ENCODE measurements around the gene POC1B.

POC1B gene

DNA sequence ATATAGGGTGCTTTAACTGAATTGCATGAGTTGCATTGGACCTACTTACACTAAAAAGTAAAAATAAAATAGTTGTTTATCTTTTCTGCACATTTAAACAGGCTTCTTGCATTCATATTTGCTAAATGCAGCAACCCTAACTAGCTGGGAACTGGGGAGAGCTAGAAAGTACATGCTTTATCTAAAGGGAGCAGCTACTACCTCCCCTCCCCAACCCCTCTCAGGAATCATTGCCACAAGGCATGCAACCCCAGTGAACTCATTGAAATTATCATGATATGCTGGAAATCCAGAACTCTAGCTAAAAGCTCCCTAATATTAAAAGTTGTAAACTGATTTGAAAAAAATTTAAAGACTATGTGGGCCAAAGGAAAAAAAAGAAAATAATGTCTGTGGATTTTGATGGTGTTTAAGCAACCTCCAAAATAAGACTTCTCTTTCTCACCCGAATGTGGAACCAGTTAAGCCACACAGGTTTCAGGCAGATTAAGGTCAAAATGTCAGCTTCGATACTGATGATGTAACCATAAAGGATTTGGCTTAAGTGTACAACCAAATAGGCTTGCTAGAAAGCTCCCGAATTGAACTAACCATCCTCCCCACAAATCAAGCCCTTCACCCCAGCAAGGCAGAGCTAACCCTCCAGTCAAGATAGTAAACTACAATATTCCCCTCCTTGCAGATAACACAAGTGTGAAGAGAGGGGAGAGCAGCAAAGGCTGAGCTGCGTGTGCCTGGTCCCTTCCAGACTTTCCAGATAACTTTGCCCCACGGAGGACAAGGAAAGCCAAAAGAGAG, 13.8 kb upstream of the POC1B start:
- DNase-seq (ENCODE audit: low read depth), result no peak

DNA sequence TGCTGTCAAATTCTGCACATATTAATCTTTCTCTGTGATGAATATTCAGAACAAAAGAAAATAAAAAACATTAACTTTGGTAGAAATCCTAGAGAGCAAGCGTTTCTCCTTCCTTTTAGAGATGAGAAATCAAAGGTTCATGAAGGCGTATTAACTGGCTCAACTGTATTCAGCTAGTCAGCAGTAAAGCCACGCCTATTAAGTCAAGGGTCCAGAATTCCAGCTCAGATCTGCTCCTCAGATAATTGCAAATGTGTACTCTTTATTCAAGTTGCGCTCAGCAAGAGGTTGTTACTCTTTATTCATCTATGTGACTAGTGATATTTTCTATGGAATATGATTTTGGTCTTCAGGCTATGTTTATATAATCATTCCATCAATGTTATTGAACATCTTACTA, 13.1 kb upstream of the POC1B start:
- no peak for DNase-seq (ENCODE audit: low read depth)

DNA sequence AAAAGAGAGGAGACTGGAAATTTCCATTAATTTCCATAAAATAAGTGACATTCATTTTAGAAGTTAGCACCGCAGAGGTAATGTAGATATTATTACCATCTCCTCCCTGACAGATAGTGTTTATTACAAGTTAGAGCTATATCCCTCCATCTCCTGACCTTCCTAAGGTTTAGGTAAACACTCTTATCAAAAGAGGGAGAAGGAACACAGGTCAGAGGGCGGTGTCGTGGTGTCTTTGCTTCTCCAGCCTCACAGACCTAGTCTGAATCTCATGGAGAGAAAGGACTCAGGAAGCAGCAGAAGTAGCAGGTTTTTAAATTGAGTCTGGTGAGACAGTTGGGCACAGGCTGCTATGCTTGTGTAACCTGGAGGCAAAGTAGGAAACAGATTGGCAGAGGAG, 11.5 kb upstream of the POC1B start:
- no peak for DNase-seq (ENCODE audit: low read depth)

DNA sequence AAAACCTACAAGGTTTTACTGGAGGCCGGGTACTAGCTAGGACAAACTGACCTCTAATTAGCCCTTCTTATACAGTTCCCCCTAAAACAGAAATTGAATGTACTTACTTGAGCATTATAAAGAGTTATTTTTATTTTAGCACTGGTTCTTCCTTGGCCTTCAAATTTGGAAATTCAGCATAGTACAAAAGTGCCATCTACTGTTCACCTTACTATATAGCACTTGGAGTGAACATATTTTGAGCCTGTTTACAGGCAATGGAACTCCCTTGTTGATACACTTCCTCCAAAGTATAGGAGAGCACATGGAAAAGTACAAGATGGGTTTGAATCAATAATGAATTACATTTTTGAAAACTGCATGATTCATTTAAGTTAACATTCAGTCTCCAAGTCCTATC, 3.9 kb upstream of the POC1B start:
- no peak for DNase-seq (ENCODE audit: low read depth)

DNA sequence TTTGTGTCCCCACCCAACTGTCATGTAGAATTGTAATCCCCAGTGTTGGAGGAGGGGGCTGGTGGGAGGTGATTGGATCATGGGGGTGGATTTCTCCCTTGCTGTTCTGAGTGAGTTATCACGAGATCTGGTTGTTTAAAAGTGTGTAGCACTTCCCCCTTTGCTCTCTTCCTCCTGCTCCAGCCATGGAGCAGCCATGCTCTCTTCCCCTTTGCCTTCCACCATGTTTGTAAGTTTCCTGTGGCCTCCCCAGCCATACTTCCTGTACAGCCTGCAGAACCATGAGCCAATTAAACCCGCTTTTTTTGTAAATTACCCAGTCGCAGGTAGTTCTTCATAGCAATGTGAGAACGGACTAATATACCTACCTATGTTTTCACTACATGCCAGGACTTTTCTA, 2.6 kb upstream of the POC1B start:
- no peak for DNase-seq (ENCODE audit: low read depth)

DNA sequence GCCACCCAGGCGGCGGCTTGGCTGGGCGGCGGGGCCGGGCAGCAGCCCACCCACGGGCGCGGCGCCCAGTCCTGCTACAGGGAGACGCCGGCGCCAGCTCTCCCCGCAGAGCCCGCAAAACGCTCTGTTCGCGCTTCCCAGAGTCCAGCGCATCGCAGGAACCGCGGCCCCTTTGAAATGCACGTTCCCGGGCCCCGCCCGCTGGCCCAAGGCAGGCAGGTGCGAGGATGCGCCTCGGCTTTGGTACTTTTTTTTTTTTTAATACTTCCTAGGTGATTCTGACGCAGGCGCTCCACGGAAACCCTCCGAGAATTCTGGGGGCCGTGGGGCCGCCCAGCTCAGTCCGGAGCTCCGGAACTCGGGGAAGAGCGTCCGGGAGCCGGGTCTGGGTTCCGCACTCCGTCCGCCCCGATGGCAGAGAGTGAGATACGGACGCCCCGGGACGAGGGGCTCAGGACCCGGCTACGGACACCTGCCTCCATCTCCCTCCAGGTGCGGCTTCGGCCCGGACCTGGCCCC, 483 bp downstream of the POC1B start:
- peak; percentile 26 for DNase-seq (ENCODE audit: low read depth)

DNA sequence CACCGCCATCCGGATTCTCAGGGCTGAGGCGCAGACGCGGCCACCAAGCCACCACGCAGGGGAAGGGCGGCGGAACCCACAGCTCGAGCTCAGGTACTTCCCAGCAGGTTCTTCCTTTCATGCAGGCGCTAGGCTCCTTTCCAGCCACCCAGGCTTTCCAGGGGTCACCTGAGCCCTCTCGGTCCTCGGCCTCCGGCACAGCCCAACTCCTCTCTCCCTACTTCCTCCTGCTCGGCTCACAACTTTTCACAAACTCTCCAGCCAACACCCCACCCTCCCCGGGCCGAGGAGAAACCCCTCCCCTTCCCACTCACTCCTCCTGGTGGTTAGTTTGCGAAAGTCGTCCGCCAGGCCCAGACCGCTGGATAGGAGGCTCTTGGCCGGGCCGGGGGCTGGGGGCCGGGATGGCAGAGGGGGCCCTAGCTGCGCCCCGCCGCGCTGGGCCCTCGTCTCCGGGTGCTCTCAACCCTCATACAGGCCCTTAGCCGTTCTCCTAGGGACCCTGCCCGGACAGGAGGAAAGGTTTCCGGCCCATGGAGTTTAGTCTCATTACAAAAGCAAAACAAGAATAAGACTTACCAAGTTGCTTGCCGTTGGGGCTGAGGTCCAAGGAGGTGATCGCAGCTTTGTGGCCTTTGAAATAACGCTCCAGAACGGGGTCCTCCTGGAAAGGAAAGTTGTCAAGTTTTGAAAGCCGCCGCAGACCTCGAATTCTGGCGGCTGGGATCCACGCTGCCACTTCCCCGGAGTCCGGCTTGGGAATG, 1.1 kb downstream of the POC1B start, which contains the start of gene GALNT4:
Gene GALNT4 (minus strand): TSS at position 256 of the 764 bp plus-strand sequence. CDS start 247 bp downstream, at position 9.
- DNase-seq (ENCODE audit: low read depth), result peak; percentile 59

DNA sequence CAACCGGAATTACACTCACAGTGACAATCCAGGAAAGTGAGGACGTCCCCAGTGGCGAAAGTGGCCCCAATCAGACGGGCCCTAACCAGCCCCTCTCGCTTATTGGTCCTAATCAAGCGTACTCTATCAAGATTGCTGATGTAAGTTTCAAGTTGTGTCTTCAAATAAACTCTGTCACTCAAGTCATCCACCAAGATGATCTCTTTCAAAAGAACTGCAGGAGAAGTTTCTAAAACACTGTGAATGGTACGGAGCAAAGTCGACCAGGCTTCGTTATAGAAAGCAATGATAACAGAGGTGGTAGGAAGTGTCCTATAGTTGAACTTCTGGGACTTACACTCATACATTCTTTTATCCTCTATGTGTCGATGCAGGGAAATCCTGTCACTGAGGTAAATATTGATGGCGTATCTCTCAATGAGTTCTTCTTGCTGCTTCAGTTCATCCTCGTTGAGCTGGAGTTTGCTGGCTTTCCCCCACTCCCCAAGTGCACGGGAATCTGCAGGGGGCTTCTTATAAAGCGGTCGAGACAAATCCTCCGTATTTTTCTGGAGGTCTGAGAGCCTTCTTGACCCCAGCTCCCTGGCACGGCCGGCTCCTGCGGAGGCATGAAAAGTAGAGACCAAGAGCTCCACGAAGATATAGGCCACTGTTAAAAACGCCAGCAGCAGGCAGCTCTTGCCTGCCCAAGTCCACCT, 1.9 kb downstream of the POC1B start:
- no peak for DNase-seq (ENCODE audit: low read depth)

DNA sequence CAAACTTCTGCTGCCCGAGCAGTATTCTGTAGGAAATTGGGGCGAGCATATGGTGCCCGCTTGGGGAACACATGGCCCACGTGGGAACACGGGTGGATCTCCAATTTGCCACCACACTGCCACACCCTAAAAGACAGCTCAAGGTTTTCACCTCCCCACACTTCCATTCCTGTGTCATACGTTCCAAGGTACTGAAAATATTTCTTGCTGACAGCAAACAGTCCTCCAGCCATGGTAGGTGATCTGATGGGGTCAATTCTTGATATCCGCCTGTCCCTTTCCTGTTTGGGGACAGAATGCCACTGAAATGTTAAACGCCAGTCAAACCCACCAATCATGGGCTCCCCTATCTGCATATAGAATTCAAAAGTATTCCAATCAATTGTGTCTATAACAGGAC, 2.5 kb downstream of the POC1B start:
- DNase-seq (ENCODE audit: low read depth), result no peak

DNA sequence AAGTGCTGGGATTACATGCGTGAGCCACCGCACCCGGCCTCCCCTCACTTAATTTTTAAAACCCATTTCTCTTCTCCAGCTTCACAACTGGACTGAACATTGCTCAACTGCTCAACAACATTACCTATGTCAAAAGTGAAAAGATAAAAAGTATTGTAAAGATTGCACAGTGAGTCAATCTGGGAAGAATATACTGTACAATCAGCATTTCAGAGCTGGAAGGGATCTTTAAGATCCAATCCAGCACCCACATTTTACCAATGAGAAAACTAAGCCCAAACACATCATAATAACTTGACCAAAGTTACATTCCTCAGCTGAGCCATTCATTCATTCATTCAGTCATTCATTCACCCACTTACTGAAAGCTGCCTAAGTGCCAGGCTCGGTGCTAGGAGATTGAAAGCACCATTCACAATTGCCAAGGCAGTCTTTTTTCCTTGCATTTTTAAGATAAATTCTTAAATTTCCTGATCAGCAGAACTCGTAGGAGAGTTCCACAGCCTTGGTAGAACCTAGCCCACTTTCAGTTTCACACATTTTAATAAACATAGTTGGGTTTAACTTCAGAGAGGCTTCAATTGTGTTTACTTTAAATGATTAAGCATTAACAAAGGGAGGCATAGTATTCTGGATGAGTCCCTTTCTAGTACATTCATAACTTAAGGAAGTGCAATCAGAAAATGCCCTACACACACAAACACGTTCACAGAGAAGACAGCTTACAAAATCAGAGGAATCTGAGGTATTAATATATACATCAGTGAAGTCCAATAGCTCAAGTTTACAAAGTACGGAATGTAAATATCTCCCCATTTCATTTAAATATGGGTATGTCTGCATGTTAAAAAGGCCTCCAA, 4.3 kb downstream of the POC1B start:
- DNase-seq (ENCODE audit: low read depth), result no peak

DNA sequence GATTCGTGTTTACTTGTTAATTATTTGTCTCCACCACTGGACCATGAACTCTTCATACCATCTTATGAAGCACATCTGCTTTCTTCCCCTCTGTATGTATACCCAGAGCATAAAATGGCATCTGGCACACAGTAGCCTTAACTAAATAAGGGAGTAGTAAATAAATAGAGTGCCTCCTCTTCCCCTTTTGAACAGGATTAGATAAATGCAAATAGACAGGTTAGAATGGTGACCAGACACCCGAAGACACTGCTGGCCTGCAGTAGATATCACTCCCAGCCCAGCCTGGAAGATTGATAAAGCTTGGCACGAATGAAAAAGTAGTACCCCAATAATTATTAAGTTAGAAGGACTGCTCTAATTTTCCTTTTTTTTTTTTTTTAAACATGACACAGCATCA, 8.1 kb downstream of the POC1B start:
- DNase-seq (ENCODE audit: low read depth), result no peak

DNA sequence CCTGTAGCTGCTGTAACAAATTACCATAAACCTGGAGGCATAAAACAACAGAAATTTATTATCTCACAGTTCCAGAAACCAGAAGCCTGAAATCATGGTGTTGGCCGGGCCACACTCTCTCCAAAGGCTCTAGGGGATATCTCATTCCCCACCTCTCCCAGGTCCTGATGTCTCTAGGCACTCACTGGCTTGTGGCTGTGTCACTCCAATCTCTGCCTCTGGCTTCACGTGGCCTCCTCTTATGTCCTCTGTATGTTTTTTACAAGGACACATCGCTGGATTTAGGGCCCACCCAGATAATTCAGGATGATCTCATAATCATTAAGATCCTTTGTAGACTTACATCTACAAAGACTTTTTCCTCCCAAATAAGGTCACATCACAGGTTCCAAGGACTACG, 9.2 kb downstream of the POC1B start:
- DNase-seq (ENCODE audit: low read depth), result no peak

DNA sequence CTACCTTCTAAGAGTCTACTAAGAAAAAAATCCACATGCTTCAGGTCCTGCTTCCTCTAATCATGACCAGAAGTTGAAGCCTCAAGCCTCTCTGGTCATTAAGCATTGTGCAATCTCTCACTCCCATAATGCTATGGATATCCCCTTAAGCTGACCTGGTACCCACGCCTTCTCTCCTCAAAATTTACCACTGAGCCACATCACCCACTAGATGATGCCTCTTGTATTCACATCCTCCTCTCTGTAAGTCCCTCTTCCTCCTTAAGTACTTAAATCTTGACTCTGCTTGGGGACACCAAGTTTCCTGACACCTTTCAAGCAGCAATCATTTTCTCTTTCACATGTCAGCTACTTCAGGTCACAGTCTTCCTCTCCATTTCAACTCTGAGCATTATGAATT, 11.1 kb downstream of the POC1B start:
- DNase-seq (ENCODE audit: low read depth), result no peak

DNA sequence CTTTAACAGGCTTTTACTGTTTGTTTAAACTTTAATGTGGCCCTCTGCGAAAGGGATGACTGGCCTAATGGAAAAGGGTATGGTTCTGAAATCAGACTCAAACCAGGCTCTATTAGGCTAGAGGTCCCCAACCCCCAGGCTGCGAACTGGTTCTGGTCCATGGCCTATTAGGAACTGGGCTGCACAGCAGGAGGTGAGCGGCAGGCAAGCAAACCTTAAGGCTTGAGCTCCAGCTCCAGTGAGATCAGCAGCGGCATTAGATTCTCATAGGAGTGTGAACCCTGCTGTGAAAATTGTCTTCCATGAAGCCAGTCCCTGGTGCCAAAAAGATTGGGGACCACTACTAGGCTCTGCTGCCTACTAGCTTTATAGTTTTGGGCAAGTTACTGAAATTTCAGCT, 12.3 kb downstream of the POC1B start:
- no peak for DNase-seq (ENCODE audit: low read depth)

DNA sequence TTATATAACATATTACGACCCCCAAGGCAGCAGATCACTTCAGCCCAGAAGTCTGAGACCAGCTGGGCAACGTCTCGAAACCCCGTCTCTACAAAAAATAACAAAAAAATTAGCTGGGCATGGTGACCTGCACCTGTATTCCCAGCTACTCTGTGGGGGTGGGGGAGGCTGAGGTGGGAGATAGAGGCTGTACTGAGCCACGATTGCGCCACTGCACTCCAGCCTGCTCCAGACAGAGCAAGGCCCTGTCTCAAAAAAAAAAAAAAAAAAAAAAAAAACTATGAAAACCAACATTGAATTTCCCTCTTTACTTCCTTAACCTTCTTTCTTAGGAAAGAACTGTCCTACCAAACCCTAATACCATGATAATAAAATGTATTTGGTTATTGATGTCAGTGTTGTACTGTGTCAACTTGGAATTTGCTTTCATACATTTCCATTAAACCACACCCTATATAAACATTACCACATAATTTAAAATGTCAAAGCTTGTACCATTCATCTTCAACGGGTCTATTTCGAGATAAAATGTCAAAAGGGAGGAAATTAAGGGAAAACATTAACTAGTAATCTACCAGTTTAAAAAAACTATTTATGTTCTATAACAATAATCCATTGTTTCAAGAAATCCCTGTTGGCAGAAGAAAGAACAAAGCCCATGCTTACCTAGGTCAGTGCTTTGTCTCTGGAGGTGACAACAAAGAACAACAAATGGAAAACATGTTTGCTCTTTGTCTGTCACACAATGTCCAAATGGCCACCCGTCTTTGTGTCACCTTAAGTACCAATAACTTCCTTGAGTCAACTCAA, 18.6 kb downstream of the POC1B start:
- DNase-seq (ENCODE audit: low read depth), result no peak

DNA sequence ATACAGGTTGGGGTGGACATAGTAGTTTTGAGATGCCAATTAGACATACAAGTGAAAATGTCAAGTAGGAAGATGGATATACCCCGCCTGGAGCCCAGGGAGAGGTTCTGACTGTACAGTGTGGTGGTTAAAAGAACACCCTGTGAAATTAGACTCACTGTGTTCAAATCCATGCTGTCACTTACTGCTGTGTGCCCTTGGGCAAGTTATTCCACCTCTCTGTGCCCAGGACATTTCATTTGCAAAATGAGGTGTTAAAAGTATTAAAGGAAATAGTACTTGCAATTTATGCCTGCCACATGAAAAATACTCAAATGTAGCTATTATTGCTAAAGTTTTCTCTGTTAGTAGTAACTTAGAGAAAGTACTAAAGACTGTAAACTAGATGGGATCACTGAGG, 19.8 kb downstream of the POC1B start:
- no peak for DNase-seq (ENCODE audit: low read depth)

DNA sequence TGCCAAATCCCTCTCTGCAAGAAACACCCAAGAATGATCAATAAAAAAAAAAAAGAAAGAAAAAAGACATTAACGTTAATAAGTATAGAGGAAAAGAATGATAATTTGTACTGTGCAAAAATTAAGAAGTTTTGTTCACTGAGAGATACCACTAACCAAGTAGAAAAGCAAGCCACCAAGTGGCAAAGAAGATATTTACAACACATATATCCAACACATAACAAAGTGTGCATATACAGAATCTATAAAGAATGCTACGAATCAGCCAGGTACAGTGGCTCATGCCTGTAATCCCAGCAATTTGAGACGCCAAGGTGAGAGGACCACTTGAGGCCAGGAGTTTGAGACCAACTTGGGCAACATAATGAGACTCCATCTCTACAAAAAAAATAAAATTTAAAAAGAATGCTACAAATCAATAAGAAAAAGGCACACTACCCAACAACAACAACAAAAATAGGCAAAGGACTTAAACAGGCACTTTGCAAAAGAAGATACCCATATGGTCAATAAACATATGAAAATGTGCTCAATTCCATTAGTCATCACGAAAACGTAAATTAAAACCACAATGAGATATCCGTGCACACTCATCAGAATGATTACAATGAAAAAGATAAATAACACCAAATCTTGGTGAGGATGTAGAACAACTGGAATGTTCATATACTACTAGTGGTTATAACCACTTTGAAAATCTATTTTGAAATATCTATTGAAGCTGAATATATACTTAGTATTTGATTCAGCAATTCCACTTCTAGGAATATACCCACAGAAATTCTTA, 21.1 kb downstream of the POC1B start:
- no peak for DNase-seq (ENCODE audit: low read depth)

DNA sequence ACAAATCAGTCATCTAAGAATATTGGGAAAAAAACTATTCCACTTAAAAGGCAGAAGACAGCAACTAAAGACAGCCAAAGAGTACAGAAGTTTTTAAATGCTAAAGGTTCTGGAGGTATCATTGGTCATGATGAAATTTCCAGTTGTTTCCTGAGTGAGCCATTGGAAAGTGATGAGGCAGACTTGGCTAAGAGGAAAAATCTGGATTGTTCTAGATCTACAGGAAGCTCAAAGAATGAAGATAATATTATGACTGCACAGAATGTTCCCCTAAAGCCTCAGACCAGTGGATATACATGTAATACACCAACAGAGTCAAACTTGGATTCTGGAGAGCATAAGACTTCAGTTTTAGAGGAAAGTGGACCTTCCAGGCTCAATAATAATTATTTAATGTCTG, 24.1 kb downstream of the POC1B start:
- no peak for DNase-seq (ENCODE audit: low read depth)

DNA sequence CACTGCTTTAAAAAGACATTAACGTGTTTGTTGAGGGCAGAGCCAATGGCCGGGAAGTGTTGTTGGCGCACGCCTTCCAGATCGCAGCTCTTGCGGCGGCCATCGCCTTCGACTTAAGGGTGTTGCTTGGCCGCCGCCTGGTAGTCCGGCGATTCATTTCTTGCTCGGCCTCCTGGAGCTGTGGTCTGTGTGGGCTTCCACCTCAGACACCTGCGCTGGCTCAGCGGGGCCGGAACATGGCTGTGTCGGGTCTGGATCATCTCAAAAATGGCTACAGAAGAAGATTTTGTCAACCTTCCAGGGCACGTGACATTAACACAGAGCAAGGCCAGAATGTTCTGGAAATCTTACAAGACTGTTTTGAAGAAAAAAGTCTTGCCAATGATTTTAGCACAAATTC, 26.0 kb downstream of the POC1B start:
- DNase-seq (ENCODE audit: low read depth), result no peak

DNA sequence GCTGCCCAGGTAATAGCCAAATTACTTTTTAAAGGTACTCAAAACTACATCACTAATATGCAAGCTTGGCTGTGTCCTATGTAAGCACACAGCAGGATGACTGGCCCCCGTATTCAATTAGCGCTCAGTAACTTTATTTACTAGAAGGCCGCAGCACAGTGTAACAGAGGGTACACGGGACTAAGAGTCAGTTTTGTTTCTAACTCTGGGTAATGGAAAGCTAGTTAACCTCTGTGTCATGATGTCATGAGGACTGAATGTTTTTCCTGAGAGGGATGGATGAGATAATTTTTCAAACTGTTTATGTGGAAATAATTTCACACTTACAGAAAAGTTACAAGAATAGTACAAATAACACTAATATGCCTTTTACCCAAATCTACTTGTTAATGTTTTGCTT, 28.4 kb downstream of the POC1B start:
- no peak for DNase-seq (ENCODE audit: low read depth)

Data from activated T-cell treated with anti-CD3 and anti-CD28 coated beads for 1 hour (primary cell).